ENCODE results near the gene JARID2. TPM values are rescaled to one million over a fixed set of nuclear protein-coding genes. Genes with fewer than 3 reads are reported as not detected.

Gene JARID2
- total and polyA plus RNA-seq, 3 experiments from 2014 or later: 12.0 to 25.5 (median 25.0) TPM

DNA sequence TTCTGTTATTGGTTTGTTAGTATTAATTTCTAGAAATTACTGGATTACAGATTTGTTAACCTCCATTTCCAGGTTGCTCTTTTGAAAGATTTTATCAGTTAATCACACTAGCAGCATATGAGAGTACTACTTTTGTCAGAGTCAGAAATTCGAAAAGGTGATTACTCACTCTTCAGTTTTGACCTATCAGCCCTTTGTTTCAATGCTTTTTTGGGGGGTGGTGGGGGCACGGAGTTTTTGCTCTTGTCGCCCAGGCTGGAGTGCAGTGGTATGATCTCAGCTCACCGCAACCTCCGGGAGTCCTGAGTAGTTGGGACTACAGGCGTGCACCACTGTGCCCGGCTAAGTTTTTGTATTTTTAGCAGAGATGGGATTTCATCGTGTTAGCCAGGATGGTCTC lies 149.2 kb downstream of the JARID2 start:
- peaks cover 30% of the 10 kb centered on the region for H3K4me1 ChIP-seq (ENCODE audit: insufficient read depth, low read length)
- Mint-ChIP-seq H3K9me3 (no peaks in the 10 kb centered on the region), H3K36me3 (peaks cover 0 to 8% (median 8%) of the 10 kb centered on the region in 3 donors), H3K27ac (no peak overlapping the region), H3K4me3 (no peak overlapping the region), H3K27me3 (no peaks in the 10 kb centered on the region), H3K4me1 (peaks cover 48 to 70% (median 68%) of the 10 kb centered on the region in 3 donors)
- H3K9me3 ChIP-seq (ENCODE audit: low read length): no peaks in the 10 kb centered on the region
- ChIA-PET POLR2A (interaction anchor here (0.7 kb wide), 1 partner anchor 17 kb away, joined by 4 read pairs; no protein-coding TSS in a partner anchor), CTCF (no interaction called here)
- DNase-seq: no peak
- no peak overlapping the region for H3K27ac ChIP-seq (ENCODE audit: low read depth, low read length)
- H3K27me3 ChIP-seq (ENCODE audit: insufficient read depth, low read length, poor library complexity, severe bottlenecking): no peaks in the 10 kb centered on the region
- H3K4me3 ChIP-seq (ENCODE audit: low read length): no peak overlapping the region
- H3K36me3 ChIP-seq (ENCODE audit: insufficient read depth, low read length): no peaks in the 10 kb centered on the region

DNA sequence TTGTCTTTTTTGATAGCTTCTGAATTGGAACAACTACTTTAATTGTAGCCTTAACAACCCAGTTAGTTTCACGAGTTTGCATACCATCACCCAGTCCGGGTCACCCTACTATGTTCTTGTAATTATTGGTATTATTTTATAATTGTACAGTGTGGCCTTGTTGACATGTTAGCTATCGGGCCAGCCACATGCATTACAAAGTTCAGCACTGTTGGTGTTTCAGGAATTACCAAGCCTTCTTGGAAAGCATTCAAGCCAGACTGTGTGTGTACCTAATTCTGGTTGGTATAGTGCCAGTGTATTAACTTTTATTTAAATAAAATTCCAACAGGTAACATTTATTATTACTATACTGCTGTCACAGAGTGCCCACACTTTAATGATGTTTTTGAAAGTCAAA lies 150.9 kb downstream of the JARID2 start:
- ChIA-PET POLR2A (no interaction called here), CTCF (no interaction called here)
- Mint-ChIP-seq H3K27me3 (no peaks in the 10 kb centered on the region), H3K9me3 (no peaks in the 10 kb centered on the region), H3K4me1 (peaks cover 49 to 75% (median 73%) of the 10 kb centered on the region in 3 donors), H3K36me3 (peaks cover 0 to 8% (median 8%) of the 10 kb centered on the region in 3 donors), H3K4me3 (no peak overlapping the region), H3K27ac (no peak overlapping the region)
- Histone ChIP-seq H3K27ac (ENCODE audit: low read depth, low read length) (no peak overlapping the region), H3K36me3 (ENCODE audit: insufficient read depth, low read length) (no peaks in the 10 kb centered on the region), H3K4me3 (ENCODE audit: low read length) (no peak overlapping the region), H3K9me3 (ENCODE audit: low read length) (no peaks in the 10 kb centered on the region), H3K27me3 (ENCODE audit: insufficient read depth, low read length, poor library complexity, severe bottlenecking) (no peaks in the 10 kb centered on the region), H3K4me1 (ENCODE audit: insufficient read depth, low read length) (peaks cover 42% of the 10 kb centered on the region)
- no peak for DNase-seq

DNA sequence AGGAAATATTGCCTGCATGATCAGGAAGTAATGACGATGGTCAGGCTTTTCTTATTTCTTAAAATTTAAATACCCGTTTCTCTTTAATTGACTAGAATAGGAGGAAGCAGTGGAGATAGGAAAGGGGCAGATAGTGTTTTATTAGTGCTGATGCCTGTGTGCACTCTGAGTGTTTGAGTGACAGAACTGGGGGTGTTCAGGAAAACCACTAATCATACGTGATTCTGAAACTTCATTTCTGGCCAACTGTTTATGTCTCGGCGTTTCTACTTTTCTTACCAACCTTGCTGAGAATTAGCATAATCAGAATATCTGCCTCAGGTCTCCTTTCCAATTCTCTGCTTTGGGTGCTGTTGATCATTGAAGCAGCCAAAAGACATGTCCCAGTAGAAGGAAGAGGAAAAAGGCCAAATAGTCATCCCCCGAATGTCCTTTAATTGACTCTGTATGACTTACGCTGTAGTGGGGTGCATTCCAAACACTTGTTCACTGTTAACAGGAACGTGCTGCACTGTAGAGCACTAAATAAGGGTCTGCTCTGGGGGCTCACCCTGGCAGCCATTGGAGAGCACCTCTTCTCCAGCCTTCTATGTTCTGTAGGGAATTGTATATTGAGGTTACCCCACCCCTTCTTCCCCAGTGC lies 152.9 kb downstream of the JARID2 start:
- ChIA-PET POLR2A (no interaction called here), CTCF (no interaction called here)
- H3K9me3 Mint-ChIP-seq: no peaks in the 10 kb centered on the region
- peaks cover 61% of the 10 kb centered on the region for H3K4me1 ChIP-seq (ENCODE audit: insufficient read depth, low read length)
- H3K9me3 ChIP-seq (ENCODE audit: low read length): no peaks in the 10 kb centered on the region
- no peaks in the 10 kb centered on the region for H3K27me3 Mint-ChIP-seq
- peaks cover 0 to 3% (median 3%) of the 10 kb centered on the region in 3 donors for H3K36me3 Mint-ChIP-seq
- peak overlapping the region; percentile 30 for H3K4me3 ChIP-seq (ENCODE audit: low read length)
- H3K36me3 ChIP-seq (ENCODE audit: insufficient read depth, low read length): no peaks in the 10 kb centered on the region
- peaks cover 56 to 86% (median 85%) of the 10 kb centered on the region in 3 donors for H3K4me1 Mint-ChIP-seq
- H3K27ac ChIP-seq (ENCODE audit: low read depth, low read length): peak overlapping the region; percentile 20
- H3K27ac Mint-ChIP-seq: peak overlapping the region in 6 of 8 donors; percentile 1 to 52 (median 30)
- no peak for DNase-seq
- H3K27me3 ChIP-seq (ENCODE audit: insufficient read depth, low read length, poor library complexity, severe bottlenecking): no peaks in the 10 kb centered on the region
- peak overlapping the region in 6 of 7 donors; percentile 40 to 71 (median 49) for H3K4me3 Mint-ChIP-seq

DNA sequence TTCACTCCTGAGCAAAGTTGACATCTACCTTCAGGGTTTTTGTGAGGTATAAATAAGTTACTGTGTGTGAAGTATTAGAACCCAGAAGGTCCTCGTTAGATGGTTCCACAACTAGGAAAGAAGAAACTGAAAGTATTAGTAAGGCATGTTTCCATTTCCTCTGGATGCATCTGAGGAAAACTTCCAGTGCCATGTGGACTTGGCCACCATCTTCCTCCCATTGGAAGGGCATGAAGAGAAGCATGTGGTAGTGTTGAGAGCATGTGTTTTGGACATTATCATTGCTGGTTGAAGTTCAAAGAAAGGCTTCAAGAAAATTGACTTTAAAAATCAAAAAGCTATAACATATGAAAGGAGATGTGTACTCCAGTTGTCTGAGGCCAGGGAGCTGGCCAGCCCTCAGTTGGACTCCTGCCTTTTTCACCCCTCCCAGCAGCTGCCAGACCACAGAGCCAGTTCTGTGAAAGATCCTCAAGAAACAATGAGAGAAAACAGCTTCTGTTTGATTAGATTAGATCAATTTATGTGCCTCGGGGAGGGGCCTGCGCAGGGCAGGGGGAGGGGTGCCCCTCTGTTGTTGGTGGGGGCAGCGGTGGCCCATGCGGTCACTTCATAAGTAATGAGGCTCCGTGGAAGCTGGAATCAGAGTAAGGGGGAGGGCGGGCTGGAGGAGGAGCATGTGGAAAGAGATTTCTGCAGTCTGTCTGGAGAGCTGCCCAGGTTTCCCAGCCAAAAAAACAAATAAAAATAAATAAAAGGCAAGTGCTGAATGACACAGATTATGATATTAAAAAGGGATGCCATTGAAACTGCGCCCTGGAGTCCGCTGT lies 154.0 kb downstream of the JARID2 start:
- Histone ChIP-seq H3K36me3 (ENCODE audit: insufficient read depth, low read length) (no peaks in the 10 kb centered on the region), H3K4me1 (ENCODE audit: insufficient read depth, low read length) (peaks cover 72% of the 10 kb centered on the region), H3K9me3 (ENCODE audit: low read length) (no peaks in the 10 kb centered on the region), H3K4me3 (ENCODE audit: low read length) (no peak overlapping the region), H3K27ac (ENCODE audit: low read depth, low read length) (no peak overlapping the region), H3K27me3 (ENCODE audit: insufficient read depth, low read length, poor library complexity, severe bottlenecking) (no peaks in the 10 kb centered on the region)
- Mint-ChIP-seq H3K9me3 (no peaks in the 10 kb centered on the region), H3K27ac (peak overlapping the region in 2 of 8 donors; percentile 39 to 76), H3K4me1 (peaks cover 62 to 88% (median 87%) of the 10 kb centered on the region in 3 donors), H3K27me3 (no peaks in the 10 kb centered on the region), H3K4me3 (peak overlapping the region in 5 of 7 donors; percentile 21 to 53 (median 33)), H3K36me3 (no peaks in the 10 kb centered on the region)
- no peak for DNase-seq
- CTCF ChIA-PET: interaction anchor here (1.3 kb wide), 1 partner anchor 9 kb away, joined by 3 read pairs; no protein-coding TSS in a partner anchor
- POLR2A ChIA-PET: no interaction called here

DNA sequence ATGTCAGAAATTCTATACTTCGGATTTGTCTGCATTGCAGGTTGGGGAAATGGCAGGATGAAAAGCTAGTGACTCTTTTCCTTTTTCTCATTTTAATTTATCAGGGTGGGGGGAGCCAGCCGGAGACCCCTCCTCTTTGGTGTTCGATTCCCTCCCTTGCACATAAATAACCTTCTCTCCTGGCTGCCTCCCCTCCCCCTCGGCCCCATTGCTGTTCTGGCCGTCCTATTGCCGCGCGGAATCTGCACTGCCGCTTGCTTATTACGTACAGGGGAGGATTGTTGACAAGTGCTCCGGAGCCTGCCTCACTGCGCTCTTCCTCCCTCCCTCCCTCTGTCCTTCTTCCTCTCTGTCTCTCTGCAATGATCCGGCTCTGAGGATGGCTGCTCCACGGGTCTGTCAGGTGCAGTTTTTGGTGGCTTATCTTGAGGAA lies 154.7 kb downstream of the JARID2 start:
- no peaks in the 10 kb centered on the region for H3K27me3 Mint-ChIP-seq
- H3K4me3 Mint-ChIP-seq: peak overlapping the region in 5 of 7 donors; percentile 11 to 64 (median 53)
- DNase-seq: peak in 1 of 5 donors; percentile 37
- Histone ChIP-seq H3K27ac (ENCODE audit: low read depth, low read length) (no peak overlapping the region), H3K27me3 (ENCODE audit: insufficient read depth, low read length, poor library complexity, severe bottlenecking) (no peaks in the 10 kb centered on the region), H3K9me3 (ENCODE audit: low read length) (no peaks in the 10 kb centered on the region), H3K36me3 (ENCODE audit: insufficient read depth, low read length) (no peaks in the 10 kb centered on the region), H3K4me3 (ENCODE audit: low read length) (peak overlapping the region; percentile 21), H3K4me1 (ENCODE audit: insufficient read depth, low read length) (peaks cover 76% of the 10 kb centered on the region)
- peaks cover 69 to 90% (median 90%) of the 10 kb centered on the region in 3 donors for H3K4me1 Mint-ChIP-seq
- ChIA-PET POLR2A (no interaction called here), CTCF (interaction anchor here (1.3 kb wide), 1 partner anchor 9 kb away, joined by 3 read pairs; no protein-coding TSS in a partner anchor)
- H3K27ac Mint-ChIP-seq: peak overlapping the region in 4 of 8 donors; percentile 6 to 91 (median 60)
- H3K9me3 Mint-ChIP-seq: no peaks in the 10 kb centered on the region
- H3K36me3 Mint-ChIP-seq: no peaks in the 10 kb centered on the region

DNA sequence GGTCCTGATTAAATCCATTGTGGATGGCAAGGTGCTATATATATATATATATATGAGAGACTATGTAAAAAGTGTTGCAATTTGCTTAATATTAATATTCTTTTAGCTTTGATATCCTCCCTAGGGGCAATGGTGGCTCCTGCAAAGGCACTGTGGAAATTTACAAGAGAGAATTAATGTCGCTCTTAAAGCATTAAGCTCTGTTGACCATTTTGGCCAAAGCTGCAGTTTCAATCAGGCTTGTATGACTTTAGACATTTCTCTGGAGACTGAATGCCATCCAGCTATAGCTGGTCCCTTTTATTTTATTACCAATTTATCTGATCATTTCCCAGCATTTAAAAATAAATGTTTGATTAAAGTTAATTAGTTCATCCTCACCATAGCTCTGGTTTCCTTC lies 155.3 kb downstream of the JARID2 start:
- H3K36me3 ChIP-seq (ENCODE audit: insufficient read depth, low read length): no peaks in the 10 kb centered on the region
- Mint-ChIP-seq H3K4me1 (peaks cover 69 to 96% (median 95%) of the 10 kb centered on the region in 3 donors), H3K27me3 (no peaks in the 10 kb centered on the region), H3K9me3 (no peaks in the 10 kb centered on the region), H3K4me3 (peak overlapping the region in 2 of 7 donors; percentile 11 to 45), H3K27ac (peak overlapping the region in 1 of 8 donors; percentile 6), H3K36me3 (no peaks in the 10 kb centered on the region)
- no peaks in the 10 kb centered on the region for H3K27me3 ChIP-seq (ENCODE audit: insufficient read depth, low read length, poor library complexity, severe bottlenecking)
- no peak for DNase-seq
- no peak overlapping the region for H3K4me3 ChIP-seq (ENCODE audit: low read length)
- no peak overlapping the region for H3K27ac ChIP-seq (ENCODE audit: low read depth, low read length)
- H3K4me1 ChIP-seq (ENCODE audit: insufficient read depth, low read length): peaks cover 76% of the 10 kb centered on the region
- ChIA-PET CTCF (no interaction called here), POLR2A (interaction anchor here (0.7 kb wide), 1 partner anchor 31 kb away, joined by 3 read pairs; no protein-coding TSS in a partner anchor)
- H3K9me3 ChIP-seq (ENCODE audit: low read length): no peaks in the 10 kb centered on the region

DNA sequence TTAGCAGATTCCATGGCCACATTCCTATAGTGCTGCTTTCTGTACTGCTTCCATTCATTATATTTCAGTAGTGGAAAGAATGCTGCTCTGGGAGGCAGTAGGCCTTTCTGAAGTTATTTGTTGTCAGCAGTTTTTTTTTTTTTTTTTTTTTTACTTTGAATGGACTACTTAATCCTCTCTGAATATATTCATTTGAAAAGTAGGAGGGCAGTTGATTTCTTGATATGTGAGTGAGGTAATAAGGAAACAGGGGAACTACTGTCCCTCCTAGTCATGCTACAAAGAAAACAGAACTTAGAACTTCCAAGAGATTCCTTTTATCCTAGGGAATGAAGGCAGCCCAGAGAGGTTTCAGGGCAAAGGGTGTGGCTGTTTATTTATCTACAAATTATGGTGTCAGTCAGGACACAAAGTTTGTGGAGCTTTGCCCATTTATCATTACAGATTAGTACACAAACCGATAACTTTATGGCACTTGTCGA lies 155.9 kb downstream of the JARID2 start:
- peak overlapping the region in 5 of 8 donors; percentile 6 to 94 (median 39) for H3K27ac Mint-ChIP-seq
- CTCF ChIA-PET: interaction anchor here (0.8 kb wide), 1 partner anchor 442 kb away, joined by 3 read pairs; no protein-coding TSS in a partner anchor
- peaks cover 76% of the 10 kb centered on the region for H3K4me1 ChIP-seq (ENCODE audit: insufficient read depth, low read length)

More for the DNA sequence above, 155.9 kb downstream of the JARID2 start:
- no peak overlapping the region for H3K4me3 Mint-ChIP-seq
- no peak overlapping the region for H3K4me3 ChIP-seq (ENCODE audit: low read length)
- H3K36me3 Mint-ChIP-seq: no peaks in the 10 kb centered on the region
- H3K27me3 ChIP-seq (ENCODE audit: insufficient read depth, low read length, poor library complexity, severe bottlenecking): no peaks in the 10 kb centered on the region
- H3K27ac ChIP-seq (ENCODE audit: low read depth, low read length): no peak overlapping the region
- H3K4me1 Mint-ChIP-seq: peaks cover 69 to 96% (median 96%) of the 10 kb centered on the region in 3 donors
- H3K36me3 ChIP-seq (ENCODE audit: insufficient read depth, low read length): no peaks in the 10 kb centered on the region
- DNase-seq: no peak
- POLR2A ChIA-PET: no interaction called here
- H3K9me3 Mint-ChIP-seq: no peaks in the 10 kb centered on the region
- H3K27me3 Mint-ChIP-seq: no peaks in the 10 kb centered on the region
- H3K9me3 ChIP-seq (ENCODE audit: low read length): no peaks in the 10 kb centered on the region
